ENCODE results near the gene DEFB126. TPM values are rescaled to one million over a fixed set of nuclear protein-coding genes. Genes with fewer than 3 reads are reported as not detected.

Gene DEFB126
- total RNA-seq, 1 experiment from 2014 or later, result not detected

DNA sequence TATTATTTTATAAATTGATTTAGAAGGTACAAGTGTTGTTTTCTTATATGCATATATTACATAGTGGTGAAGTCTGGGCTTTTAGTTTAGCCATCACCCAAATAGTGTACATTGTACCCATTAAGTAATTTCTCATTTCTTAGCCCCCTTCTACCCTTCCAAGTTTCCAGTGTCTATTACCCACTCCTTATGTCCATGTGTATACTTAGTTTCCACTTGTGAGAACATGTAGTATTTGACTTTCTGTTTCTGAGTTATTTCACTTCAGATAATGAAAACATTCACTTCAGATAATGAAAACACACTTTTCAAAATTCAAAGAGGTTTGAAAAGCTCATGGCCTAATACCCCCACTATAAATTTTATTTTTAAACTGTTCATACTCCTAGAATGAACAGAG is 40.4 kb upstream of the DEFB126 start:
- TF ChIP-seq EZH2 (IDR thresholded peaks at IDR 0.05; ENCODE audit: low read depth), result no peak
- TF ChIP-seq, protein P1, sequence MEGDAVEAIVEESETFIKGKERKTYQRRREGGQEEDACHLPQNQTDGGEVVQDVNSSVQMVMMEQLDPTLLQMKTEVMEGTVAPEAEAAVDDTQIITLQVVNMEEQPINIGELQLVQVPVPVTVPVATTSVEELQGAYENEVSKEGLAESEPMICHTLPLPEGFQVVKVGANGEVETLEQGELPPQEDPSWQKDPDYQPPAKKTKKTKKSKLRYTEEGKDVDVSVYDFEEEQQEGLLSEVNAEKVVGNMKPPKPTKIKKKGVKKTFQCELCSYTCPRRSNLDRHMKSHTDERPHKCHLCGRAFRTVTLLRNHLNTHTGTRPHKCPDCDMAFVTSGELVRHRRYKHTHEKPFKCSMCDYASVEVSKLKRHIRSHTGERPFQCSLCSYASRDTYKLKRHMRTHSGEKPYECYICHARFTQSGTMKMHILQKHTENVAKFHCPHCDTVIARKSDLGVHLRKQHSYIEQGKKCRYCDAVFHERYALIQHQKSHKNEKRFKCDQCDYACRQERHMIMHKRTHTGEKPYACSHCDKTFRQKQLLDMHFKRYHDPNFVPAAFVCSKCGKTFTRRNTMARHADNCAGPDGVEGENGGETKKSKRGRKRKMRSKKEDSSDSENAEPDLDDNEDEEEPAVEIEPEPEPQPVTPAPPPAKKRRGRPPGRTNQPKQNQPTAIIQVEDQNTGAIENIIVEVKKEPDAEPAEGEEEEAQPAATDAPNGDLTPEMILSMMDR (conservative IDR thresholded peaks at IDR 0.05), result no peak
- no peak for DNase-seq
- Histone ChIP-seq H3K9me2 (ENCODE audit: insufficient read depth) (no peaks in the 10 kb centered on the region), H3K27me3 (ENCODE audit: insufficient read depth, low read depth) (peaks cover 35% of the 10 kb centered on the region), H2AFZ (no peak overlapping the region), H3K4me1 (replicated peaks; ENCODE audit: insufficient read depth) (no peaks in the 10 kb centered on the region), H3F3A (ENCODE audit: insufficient read depth, low read depth) (no peaks in the 10 kb centered on the region), H3K4me2 (no peak overlapping the region), H4K20me1 (ENCODE audit: insufficient read depth) (no peaks in the 10 kb centered on the region), H3K36me3 (ENCODE audit: low read depth) (no peaks in the 10 kb centered on the region), H3K4me3 (no peak overlapping the region), H3K9me3 (ENCODE audit: insufficient read depth, low read depth) (no peaks in the 10 kb centered on the region), H3K27ac (no peak overlapping the region), H3K79me2 (ENCODE audit: low read depth) (no peaks in the 10 kb centered on the region)
- intact Hi-C loops (cut with micrococcal nuclease; ENCODE audit: unreplicated experiment), result no loop called here
- BruUV-seq (replicated peaks), result no TSS peak
- POLR2A ChIA-PET (ENCODE audit: unreplicated experiment), result no interaction called here
- CTCF ChIA-PET, result no interaction called here

DNA sequence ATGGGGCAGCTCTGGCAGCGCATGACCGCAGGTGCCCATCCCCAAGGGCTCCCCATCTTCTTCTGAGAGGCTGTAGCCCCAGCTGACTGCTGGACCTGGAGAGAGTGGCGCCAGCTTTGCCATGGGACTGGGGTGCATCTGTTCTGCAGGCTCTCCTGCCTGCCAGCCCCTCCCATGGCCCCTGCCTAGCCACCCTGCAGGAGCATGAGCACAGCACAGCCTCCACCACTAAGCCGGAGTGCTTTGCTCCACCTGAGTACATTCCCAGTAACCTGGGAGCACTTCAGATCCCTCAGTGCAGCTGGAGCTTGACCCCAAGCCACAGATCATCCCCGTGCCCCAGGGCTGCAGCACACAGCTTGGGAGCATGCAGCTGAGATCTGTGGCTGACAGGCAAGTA is 38.9 kb upstream of the DEFB126 start:
- CTCF ChIA-PET, result no interaction called here
- DNase-seq, result no peak
- no peaks in the 10 kb centered on the region for H3K9me2 ChIP-seq (ENCODE audit: insufficient read depth)
- no peaks in the 10 kb centered on the region for H3K36me3 ChIP-seq (ENCODE audit: low read depth)
- TF ChIP-seq, protein P1 (conservative IDR thresholded peaks at IDR 0.05), result no peak
- no peak for TF ChIP-seq EZH2 (IDR thresholded peaks at IDR 0.05; ENCODE audit: low read depth)
- H4K20me1 ChIP-seq (ENCODE audit: insufficient read depth), result no peaks in the 10 kb centered on the region
- H3K4me3 ChIP-seq, result no peak overlapping the region
- H3K4me1 ChIP-seq (replicated peaks; ENCODE audit: insufficient read depth), result no peaks in the 10 kb centered on the region
- intact Hi-C loops (cut with micrococcal nuclease; ENCODE audit: unreplicated experiment), result no loop called here
- H3K27ac ChIP-seq, result no peak overlapping the region
- no peaks in the 10 kb centered on the region for H3K9me3 ChIP-seq (ENCODE audit: insufficient read depth, low read depth)
- POLR2A ChIA-PET (ENCODE audit: unreplicated experiment), result no interaction called here
- no TSS peak for BruUV-seq (replicated peaks)
- H2AFZ ChIP-seq, result no peak overlapping the region
- H3K79me2 ChIP-seq (ENCODE audit: low read depth), result no peaks in the 10 kb centered on the region
- H3K27me3 ChIP-seq (ENCODE audit: insufficient read depth, low read depth), result peaks cover 38% of the 10 kb centered on the region
- H3K4me2 ChIP-seq, result no peak overlapping the region
- no peaks in the 10 kb centered on the region for H3F3A ChIP-seq (ENCODE audit: insufficient read depth, low read depth)

DNA sequence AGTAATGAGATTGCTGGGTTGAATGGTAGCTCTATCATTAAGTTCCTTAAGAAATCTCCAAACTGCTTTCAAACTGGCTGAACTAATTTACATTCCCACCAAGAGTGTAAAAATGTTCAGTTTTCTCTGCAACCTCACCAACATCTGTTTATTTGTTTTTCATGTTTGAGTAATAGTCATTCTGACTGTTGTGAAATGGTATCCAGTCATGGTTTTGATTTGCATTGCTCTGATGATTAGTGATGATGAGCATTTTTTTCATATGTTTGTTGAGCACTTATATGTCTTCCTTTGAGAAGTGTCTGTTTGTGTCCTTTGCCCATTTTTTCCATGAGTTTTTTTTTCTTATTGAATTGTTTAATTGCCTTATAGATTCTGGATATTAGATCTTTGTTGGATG is 30.0 kb upstream of the DEFB126 start:
- no peaks in the 10 kb centered on the region for H3K4me1 ChIP-seq (replicated peaks; ENCODE audit: insufficient read depth)
- H3K27me3 ChIP-seq (ENCODE audit: insufficient read depth, low read depth), result peaks cover 5% of the 10 kb centered on the region; the same call in 1 of the 2 replicates
- no peak for DNase-seq
- no peak overlapping the region for H3K4me3 ChIP-seq
- no peaks in the 10 kb centered on the region for H4K20me1 ChIP-seq (ENCODE audit: insufficient read depth)
- no peaks in the 10 kb centered on the region for H3K9me3 ChIP-seq (ENCODE audit: insufficient read depth, low read depth)
- H3F3A ChIP-seq (ENCODE audit: insufficient read depth, low read depth), result no peaks in the 10 kb centered on the region
- CTCF ChIA-PET, result no interaction called here
- no TSS peak for BruUV-seq (replicated peaks)
- TF ChIP-seq EZH2 (IDR thresholded peaks at IDR 0.05; ENCODE audit: low read depth), result no peak
- TF ChIP-seq, protein P1 (conservative IDR thresholded peaks at IDR 0.05), result no peak
- H3K79me2 ChIP-seq (ENCODE audit: low read depth), result no peaks in the 10 kb centered on the region
- no peaks in the 10 kb centered on the region for H3K36me3 ChIP-seq (ENCODE audit: low read depth)
- no peak overlapping the region for H3K27ac ChIP-seq
- no peaks in the 10 kb centered on the region for H3K9me2 ChIP-seq (ENCODE audit: insufficient read depth)
- intact Hi-C loops (cut with micrococcal nuclease; ENCODE audit: unreplicated experiment), result no loop called here
- POLR2A ChIA-PET (ENCODE audit: unreplicated experiment), result no interaction called here
- no peak overlapping the region for H3K4me2 ChIP-seq
- no peak overlapping the region for H2AFZ ChIP-seq
